Activated T-cell treated with anti-CD3 and anti-CD28 coated beads, Interleukin-2, amount 50 U/mL, for 24 hours (primary cell): ENCODE measurements around the gene CDK11A.
"Not testable (repeated sequence)": the region's sequence is repeated elsewhere in the genome, so short reads cannot be mapped to it uniquely, and the experiment has no call there.

Experiments
- DNase-seq: peaks from one replicate; pipeline ENCODE4 v3.0.0-alpha.2; 2020
- H3K27ac Mint-ChIP-seq: 2 replicates; pipeline ENCODE4 v1.8.0; 2020; ENCODE audit warnings: mild to moderate bottlenecking, mixed read lengths
- H3K27me3 Mint-ChIP-seq: 2 replicates; pipeline ENCODE4 v1.8.0; 2020; ENCODE audit warnings: mixed read lengths
- H3K36me3 Mint-ChIP-seq: 2 replicates; pipeline ENCODE4 v1.8.0; 2020; ENCODE audit warnings: low read depth, mixed read lengths
- H3K4me1 Mint-ChIP-seq: 2 replicates; pipeline ENCODE4 v1.8.0; 2020; ENCODE audit warnings: low read depth, mixed read lengths
- H3K4me3 Mint-ChIP-seq: 2 replicates; pipeline ENCODE4 v1.8.0; 2020; ENCODE audit warnings: mild to moderate bottlenecking, moderate library complexity, mixed read lengths
- H3K9me3 Mint-ChIP-seq: 2 replicates; pipeline ENCODE4 v1.8.0; 2020; ENCODE audit warnings: mixed read lengths

The CDK11A gene

DNA sequence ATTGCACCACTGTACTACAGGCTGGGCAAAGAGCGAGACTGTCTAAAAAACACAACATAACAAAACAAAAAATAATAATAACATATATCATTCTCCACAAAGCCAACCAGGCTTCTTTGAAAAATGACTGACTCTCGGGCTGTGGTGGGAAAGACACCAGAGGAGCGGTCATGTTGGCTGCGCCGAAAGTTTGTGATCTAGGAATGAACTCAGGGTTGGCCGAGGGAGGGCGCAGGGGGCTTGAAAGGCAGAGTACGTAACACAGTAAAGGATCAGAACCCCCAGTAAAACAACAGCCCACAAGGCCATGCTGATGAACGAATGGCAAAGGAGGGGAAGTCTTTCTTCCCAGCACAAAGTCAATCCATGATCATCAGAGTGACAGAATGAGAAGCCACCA lies 36.3 kb downstream of the CDK11A start:
- peak overlapping the region; percentile 58 for H3K27ac Mint-ChIP-seq
- H3K9me3 Mint-ChIP-seq: no peaks in the 10 kb centered on the region
- peaks cover 28% of the 10 kb centered on the region for H3K36me3 Mint-ChIP-seq
- no peaks in the 10 kb centered on the region for H3K27me3 Mint-ChIP-seq
- H3K4me1 Mint-ChIP-seq: peaks cover 32% of the 10 kb centered on the region
- H3K4me3 Mint-ChIP-seq: no peak overlapping the region
- no peak for DNase-seq

DNA sequence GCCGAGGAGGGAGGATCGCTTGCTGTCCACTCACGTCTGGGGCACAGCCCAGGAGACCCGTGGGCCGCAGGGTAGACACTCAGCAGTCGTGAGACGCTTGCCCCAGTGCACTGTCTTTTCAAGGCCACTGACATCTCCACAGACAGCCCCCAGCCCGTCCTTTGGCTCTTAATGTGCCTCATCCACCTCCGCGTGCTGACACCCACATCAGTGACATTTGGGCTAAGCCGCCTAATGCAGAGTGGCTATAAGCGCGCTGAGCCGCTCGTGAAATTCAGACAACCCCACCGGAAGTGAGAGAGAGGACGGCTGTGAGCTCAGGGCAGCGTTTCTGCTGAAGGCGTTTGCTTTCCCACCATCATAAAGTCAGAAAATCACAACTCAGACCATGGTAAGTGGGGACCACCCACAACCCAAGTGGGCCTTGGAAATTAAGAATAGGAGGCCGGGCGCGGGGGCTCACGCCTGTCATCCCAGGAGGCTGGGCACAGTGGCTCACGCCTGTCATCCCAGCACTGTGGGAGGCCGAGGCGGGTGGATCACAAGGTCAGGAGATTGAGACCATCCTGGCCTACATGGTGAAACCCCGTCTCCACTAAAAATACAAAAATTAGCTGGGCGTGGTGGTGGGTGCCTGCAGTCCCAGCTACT lies 40.0 kb downstream of the CDK11A start:
- no peak for DNase-seq
- Mint-ChIP-seq H3K27ac (peak overlapping the region; percentile 69), H3K4me3 (no peak overlapping the region), H3K9me3 (no peaks in the 10 kb centered on the region), H3K36me3 (peaks cover 31% of the 10 kb centered on the region), H3K27me3 (no peaks in the 10 kb centered on the region), H3K4me1 (peaks cover 37% of the 10 kb centered on the region)

DNA sequence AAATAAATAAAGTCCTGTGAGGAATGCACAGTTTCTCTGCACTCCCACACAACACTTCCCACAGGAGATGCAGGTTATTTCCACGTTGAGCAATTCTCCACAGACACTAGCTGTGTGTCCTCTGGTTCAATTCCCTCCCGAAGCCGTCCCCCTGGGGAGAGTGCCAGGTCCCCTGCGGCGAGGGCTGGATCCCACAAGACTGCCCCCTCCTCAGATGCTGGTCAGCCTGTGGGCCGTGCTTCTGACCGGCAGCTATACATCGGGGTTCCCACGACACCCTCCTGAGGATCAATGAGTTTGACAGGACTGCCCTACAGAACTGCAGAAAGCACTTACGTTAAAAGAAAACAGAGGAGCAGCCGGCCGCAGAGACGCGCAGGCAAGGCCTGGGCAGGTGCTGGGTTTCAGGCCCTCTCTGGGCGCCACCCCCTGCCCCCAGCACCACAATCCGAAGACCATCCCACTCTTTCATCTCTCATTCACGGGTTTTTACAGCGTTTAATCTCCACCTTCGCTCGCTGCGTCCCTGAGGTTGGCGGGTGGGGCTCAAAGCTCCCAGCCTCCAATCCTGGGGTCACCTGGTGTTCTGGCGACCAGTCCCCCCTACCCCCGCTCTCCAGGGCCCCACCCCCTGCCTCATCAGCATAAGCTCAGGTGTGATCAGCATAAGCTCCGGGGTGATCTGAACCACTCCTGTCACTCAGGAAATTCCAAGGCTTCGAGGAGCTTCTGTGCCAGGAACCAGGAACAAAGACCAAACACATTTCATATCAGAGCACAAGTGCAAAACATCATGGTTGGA lies 40.9 kb downstream of the CDK11A start:
- H3K27ac Mint-ChIP-seq: peak overlapping the region; percentile 69
- no peak for DNase-seq
- no peak overlapping the region for H3K4me3 Mint-ChIP-seq

DNA sequence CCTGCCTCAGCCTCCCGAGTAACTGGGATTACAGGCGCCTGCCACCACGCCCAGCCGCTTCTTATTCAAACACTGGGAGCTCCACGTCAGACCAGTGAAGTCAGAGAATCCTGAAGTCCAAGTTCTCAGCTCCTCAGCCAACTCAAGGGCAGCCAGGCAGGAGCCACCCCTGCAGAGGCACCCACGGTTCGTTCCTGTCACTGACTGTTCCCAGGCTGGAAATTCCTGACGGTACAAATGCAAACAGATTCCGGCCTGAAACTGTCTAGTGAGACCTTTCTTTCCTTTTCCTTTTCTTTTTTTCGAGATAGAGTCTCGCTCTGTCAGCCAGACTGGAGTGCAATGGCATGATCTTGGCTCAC lies 43.3 kb downstream of the CDK11A start:
- Mint-ChIP-seq H3K27me3 (no peaks in the 10 kb centered on the region), H3K27ac (no peak overlapping the region), H3K36me3 (peaks cover 18% of the 10 kb centered on the region), H3K9me3 (no peaks in the 10 kb centered on the region), H3K4me3 (no peak overlapping the region), H3K4me1 (peaks cover 42% of the 10 kb centered on the region)
- no peak for DNase-seq

More for the DNA sequence above, 40.9 kb downstream of the CDK11A start:
- peaks cover 42% of the 10 kb centered on the region for H3K4me1 Mint-ChIP-seq
- no peaks in the 10 kb centered on the region for H3K27me3 Mint-ChIP-seq
- H3K9me3 Mint-ChIP-seq: no peaks in the 10 kb centered on the region
- peaks cover 27% of the 10 kb centered on the region for H3K36me3 Mint-ChIP-seq

DNA sequence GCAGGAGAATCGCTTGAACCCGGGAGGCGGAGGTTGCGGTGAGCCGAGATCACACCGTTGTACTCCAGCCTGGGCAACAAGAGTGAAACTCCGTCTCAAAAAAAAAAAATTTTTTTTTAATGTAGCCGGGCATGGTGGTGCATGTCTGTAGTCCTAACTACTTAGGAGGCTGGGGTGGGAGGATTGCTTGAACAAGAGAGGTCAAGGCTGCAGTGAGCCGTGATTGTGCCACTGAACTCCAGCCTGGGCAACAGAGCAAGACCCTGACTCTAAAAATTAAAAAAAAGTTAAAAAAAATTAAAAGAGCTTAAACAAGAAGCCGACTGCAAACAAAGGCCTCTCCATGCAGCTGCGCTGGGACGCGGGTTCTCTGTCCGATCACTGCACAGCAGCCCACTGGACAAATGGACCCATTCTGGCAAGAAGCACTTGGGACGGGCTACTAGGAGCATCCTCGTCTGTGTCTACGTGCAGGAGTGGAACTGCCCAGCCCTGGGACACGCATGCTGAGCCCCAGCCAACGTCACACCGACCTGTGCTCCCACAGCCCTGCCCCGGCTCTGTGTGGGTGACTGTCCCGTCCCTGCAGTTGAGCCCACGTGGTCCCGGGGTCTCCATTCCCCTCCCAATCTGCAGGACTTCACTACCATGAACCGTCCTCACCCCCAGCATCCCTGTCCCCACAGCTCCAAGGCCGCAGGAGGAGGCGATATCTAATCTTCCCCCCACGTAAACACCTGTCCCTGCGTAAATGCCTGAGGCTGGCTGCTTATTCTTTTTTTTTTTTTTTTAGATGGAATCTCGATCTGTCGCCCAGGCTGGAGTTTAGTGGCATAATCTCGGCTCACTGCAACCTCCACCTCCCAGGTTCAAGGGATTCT lies 43.9 kb downstream of the CDK11A start:
- Mint-ChIP-seq H3K27ac (no peak overlapping the region), H3K9me3 (no peaks in the 10 kb centered on the region), H3K4me3 (no peak overlapping the region), H3K36me3 (peaks cover 15% of the 10 kb centered on the region), H3K27me3 (no peaks in the 10 kb centered on the region), H3K4me1 (peaks cover 39% of the 10 kb centered on the region)
- DNase-seq: no peak

DNA sequence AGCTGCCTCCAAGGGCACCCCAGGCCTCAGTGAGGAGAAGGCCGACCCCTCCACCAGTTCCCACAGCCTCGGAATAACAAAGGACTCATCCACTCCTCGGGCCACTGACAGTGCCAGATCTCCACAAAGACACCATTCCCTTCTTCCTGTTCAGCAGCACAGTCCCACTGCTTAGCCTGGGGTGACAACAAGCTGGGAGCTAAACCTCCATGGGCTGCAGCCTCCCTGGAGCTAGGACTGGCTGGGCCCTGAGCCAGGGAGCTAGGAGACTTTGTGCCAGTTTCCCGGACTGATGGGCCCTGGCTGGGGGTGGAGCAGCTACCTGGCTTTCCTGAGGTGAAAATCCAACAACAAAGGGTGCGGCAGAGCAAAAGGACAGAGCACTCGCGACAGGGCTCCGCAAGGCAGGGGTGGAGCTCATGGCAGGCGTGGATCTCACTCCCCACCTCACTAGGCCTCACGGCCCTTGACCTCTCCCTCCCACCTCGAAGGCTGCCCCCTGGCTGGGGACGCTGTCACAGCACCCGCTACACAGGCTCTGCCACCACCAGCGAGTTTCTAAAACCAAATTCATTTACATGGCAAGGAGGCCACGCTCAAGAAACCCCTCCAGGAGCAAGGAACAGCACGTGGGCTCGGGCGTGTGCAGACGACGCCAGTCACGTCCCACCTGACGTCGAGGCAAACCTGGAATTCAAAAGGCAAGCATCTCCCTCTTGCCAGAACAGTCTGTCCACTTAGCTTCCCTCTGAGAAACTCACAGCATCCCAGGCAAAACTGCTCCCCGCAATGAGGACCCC lies 45.4 kb downstream of the CDK11A start:
- no peaks in the 10 kb centered on the region for H3K9me3 Mint-ChIP-seq
- no peak for DNase-seq
- H3K4me1 Mint-ChIP-seq: peaks cover 38% of the 10 kb centered on the region

DNA sequence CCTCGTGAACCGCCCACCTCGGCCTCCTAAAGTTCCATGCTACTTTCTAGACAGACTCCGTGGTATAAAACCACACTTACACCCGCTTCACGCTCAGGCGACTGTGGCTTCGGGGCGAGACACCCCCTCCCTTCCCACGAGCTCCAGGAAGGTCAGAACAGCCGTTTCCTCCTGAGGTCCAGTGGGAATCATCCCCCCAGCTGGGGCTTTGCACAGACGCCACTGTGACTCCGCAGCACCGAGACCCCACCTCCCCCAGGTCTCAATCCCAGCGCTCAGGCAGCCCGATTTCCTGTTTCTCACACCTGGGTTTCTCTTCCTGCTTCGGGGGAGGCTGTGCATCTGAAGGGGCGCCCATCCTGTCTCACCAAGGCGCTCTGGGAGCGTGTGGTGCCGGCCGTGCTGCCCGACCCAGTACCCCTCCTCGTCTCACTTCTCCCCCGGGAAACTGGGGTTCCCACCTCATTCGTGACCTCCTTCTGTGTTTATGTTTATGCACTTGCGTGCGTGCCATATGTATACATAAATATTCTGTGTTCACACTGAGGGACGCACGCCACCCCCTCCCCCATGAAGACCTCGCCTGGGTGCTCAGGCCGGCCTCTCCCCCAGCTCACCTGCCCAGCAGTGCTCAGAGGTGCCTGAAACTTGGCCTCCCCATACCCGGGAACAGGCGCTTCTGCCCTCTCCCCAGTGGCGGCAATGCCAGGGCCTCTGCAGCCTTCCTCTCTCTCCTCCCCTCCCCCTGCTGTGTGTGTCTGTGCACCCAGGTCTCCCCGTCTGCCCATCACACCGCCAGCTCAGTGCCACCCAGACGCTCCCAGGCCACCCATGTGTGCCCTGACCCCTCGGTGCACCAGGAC lies 46.2 kb downstream of the CDK11A start:
- Mint-ChIP-seq H3K4me3 (peak overlapping the region; percentile 79), H3K27me3 (no peaks in the 10 kb centered on the region), H3K36me3 (peaks cover 18% of the 10 kb centered on the region), H3K9me3 (no peaks in the 10 kb centered on the region), H3K4me1 (peaks cover 32% of the 10 kb centered on the region), H3K27ac (peak overlapping the region; percentile 92)
- DNase-seq: peak; percentile 70

More for the DNA sequence above, 45.4 kb downstream of the CDK11A start:
- Mint-ChIP-seq H3K27ac (peak overlapping the region; percentile 92), H3K27me3 (no peaks in the 10 kb centered on the region), H3K4me3 (peak overlapping the region; percentile 79), H3K36me3 (peaks cover 20% of the 10 kb centered on the region)

DNA sequence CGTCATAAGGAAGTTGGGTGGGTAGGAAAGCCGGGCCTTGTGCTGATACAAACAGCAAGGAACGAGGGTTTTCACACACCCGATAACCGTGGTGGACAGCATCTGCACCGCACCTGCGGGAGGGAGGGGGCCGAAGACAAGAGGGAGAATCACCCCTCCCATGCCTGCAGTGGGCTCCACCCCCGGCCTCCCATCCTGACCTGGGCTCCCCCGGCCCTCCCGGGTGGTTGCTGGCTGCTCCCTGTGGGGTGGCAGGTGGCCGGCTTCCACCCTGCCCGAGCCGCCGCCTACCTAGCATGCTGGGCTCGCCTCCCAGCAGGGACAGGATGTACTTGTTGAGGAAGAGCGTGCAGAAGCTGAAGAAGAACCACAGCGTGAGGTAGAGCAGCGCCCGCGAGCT lies 48.1 kb downstream of the CDK11A start:
- not testable (repeated sequence) for H3K9me3 Mint-ChIP-seq, H3K4me3 Mint-ChIP-seq, DNase-seq, H3K27me3 Mint-ChIP-seq, H3K27ac Mint-ChIP-seq
- peaks cover 27% of the 10 kb centered on the region for H3K4me1 Mint-ChIP-seq
- H3K36me3 Mint-ChIP-seq: peaks cover 27% of the 10 kb centered on the region

DNA sequence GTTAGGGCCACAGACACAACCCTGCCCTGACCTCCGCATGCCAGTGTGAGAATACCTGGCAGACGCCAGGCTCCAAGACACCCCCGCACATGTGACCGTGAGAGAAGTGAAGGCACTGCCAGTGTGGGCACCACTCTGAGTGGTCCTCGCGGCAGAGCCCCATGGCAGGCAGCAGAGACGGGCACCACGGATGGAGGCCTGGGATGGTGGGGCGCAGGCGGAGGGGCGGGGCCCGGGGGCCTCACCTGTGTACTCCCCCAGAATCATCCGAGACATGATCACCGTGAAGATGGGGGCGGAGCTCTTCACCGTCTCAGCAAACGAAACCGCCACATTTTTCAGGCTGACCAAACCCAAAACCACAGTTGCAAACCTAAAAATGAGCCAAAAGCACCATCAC lies 48.9 kb downstream of the CDK11A start:
- DNase-seq, H3K9me3 Mint-ChIP-seq, H3K4me3 Mint-ChIP-seq, H3K27ac Mint-ChIP-seq, H3K27me3 Mint-ChIP-seq: not testable (repeated sequence)
- peaks cover 27% of the 10 kb centered on the region for H3K4me1 Mint-ChIP-seq
- H3K36me3 Mint-ChIP-seq: peaks cover 34% of the 10 kb centered on the region

DNA sequence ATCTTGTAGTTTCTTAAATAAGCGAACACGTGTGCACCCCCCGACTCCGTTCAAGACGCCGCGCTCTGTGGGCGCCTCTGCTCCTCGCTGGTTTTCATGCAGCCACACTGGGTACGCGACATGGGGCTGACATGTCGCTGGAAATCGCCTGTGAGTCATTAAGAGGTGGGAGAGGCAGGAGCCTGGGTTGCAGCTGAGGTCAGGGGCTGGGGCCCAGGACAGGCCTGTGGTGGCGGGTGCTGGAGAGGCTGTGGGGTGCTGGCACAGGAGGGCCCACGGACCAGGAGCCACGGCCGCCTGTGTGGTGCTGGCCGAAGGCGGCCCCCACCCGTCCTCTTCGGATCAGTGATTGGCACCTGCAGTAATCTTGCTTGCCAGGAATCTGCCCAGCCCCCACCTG lies 49.4 kb downstream of the CDK11A start:
- peak overlapping the region; percentile 73 for H3K27ac Mint-ChIP-seq
- H3K27me3 Mint-ChIP-seq, DNase-seq, H3K4me3 Mint-ChIP-seq, H3K9me3 Mint-ChIP-seq: not testable (repeated sequence)
- peaks cover 27% of the 10 kb centered on the region for H3K4me1 Mint-ChIP-seq
- H3K36me3 Mint-ChIP-seq: peaks cover 38% of the 10 kb centered on the region

DNA sequence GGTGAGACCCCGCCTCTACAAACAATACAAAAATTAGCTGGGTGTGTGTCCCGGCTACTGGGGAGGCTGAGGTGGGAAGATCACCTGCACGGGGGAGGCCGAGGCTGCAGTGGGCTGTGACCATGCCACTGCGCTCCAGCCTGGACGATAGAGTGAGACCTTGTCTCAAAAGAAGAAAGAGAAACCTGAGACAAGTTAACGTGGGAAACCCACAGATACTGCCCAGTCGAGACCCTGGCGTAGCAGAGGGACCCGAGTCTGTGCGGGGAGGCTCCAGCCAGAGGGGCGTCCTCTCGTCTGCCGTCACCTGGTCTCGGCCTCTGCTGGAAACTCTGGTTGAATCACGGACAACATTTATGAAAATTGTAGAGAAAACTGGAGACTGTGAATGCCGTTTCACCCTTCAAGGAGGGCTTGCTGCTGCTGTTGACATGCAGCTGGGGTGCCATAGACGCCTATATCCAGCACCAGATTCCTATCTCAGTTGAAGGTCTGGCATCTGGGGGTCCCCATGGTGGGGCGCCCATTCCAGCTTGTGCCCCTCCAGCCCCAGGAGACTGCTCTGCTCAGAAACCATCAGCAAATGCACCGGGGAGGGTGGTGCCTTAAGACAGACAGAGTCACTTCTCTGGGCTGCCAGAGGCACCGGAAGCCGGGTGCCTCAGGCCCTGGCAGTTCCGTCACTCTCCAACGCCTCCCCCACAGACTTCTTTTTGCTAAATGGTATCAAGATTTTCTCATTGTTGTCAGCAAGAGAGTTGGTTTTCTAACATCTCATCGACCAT lies 51.8 kb downstream of the CDK11A start:
- peaks cover 7% of the 10 kb centered on the region for H3K4me1 Mint-ChIP-seq
- H3K27me3 Mint-ChIP-seq: no peaks in the 10 kb centered on the region
- no peak overlapping the region for H3K27ac Mint-ChIP-seq
- H3K36me3 Mint-ChIP-seq: peaks cover 55% of the 10 kb centered on the region
- no peak for DNase-seq
- H3K9me3 Mint-ChIP-seq: no peaks in the 10 kb centered on the region
- H3K4me3 Mint-ChIP-seq: no peak overlapping the region

DNA sequence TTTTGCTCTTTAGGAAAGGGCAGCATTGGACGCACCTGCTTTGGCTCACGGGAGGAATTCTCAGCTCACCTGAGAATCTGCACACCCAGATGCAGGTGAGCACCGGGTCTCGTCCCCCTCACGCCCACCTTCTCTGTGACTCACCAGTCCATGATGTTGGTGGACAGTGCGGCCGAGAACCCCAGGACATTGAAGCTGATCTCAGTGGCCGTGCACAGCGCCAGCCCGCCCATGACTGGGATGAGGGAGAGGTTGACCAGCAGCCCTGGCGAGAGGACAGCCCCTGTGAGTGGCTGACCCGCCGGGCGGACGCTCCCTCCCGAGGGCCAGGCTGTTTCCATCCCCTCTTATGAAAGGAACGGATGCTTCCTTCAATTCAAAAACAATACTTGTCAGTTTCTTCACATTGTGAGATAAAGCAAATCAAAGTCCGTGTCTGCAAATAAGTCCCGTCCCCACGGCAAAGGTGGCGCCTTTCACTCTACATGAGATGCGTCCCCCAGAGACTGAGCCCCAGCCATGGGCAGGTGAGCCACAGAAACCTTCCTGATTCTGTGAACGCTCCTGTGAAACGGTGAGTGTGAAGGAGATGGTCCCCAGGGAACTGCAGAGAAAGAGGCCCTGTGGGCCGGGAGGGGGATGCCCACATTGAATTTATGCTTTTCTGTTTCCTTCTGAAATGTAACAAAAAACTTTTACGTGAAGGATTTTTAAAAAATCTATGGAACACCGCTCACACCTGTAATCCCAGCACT lies 52.6 kb downstream of the CDK11A start:
- peaks cover 57% of the 10 kb centered on the region for H3K36me3 Mint-ChIP-seq
- DNase-seq: no peak
- H3K4me1 Mint-ChIP-seq: peaks cover 4% of the 10 kb centered on the region
- no peak overlapping the region for H3K4me3 Mint-ChIP-seq
- no peak overlapping the region for H3K27ac Mint-ChIP-seq
- H3K9me3 Mint-ChIP-seq: no peaks in the 10 kb centered on the region
- no peaks in the 10 kb centered on the region for H3K27me3 Mint-ChIP-seq
